ENCODE data around the gene CEND1.

CEND1 gene

GRCh38 chr11:802018-802617 is 12.2 kb upstream of the CEND1 start:
- peaks cover 8% of the 10 kb centered on the region for H3K4me1 ChIP-seq (ENCODE audit: control insufficient read depth, insufficient read depth, low read length)
- no peaks in the 10 kb centered on the region for H3K9me3 ChIP-seq (ENCODE audit: control insufficient read depth, low read length)
- no peak overlapping the region for H3K4me3 ChIP-seq (ENCODE audit: insufficient read depth, low read depth, low read length)
- no peaks in the 10 kb centered on the region for H3K27me3 ChIP-seq (ENCODE audit: control insufficient read depth, insufficient read depth, low read length, poor library complexity, severe bottlenecking)
- peaks cover 8% of the 10 kb centered on the region for H3K36me3 ChIP-seq (ENCODE audit: control insufficient read depth, insufficient read depth, low read length)
- H3K27ac ChIP-seq (ENCODE audit: insufficient read depth, low read depth, low read length, poor library complexity, severe bottlenecking), result no peak overlapping the region
- whole genome bisulfite sequencing, 2 experiments, result 95 to 97% methylated on average over 21 of the region's 21 CpGs

- Histone ChIP-seq H3K36me3 (ENCODE audit: control insufficient read depth, insufficient read depth, low read length) (peaks cover 8% of the 10 kb centered on the region), H3K27ac (ENCODE audit: insufficient read depth, low read depth, low read length, poor library complexity, severe bottlenecking) (no peak overlapping the region), H3K9me3 (ENCODE audit: control insufficient read depth, low read length) (no peaks in the 10 kb centered on the region), H3K4me3 (ENCODE audit: insufficient read depth, low read depth, low read length) (no peak overlapping the region), H3K4me1 (ENCODE audit: control insufficient read depth, insufficient read depth, low read length) (peaks cover 15% of the 10 kb centered on the region), H3K27me3 (ENCODE audit: control insufficient read depth, insufficient read depth, low read length, poor library complexity, severe bottlenecking) (no peaks in the 10 kb centered on the region)
- WGBS, 2 experiments, result 95 to 96% methylated on average over 20 of the region's 20 CpGs
These were observed 11.3 kb upstream of the CEND1 start for GRCh38 chr11:801097-801780.

- Histone ChIP-seq H3K27ac (ENCODE audit: insufficient read depth, low read depth, low read length, poor library complexity, severe bottlenecking) (no peak overlapping the region), H3K9me3 (ENCODE audit: control insufficient read depth, low read length) (no peaks in the 10 kb centered on the region), H3K36me3 (ENCODE audit: control insufficient read depth, insufficient read depth, low read length) (peaks cover 8% of the 10 kb centered on the region), H3K4me3 (ENCODE audit: insufficient read depth, low read depth, low read length) (no peak overlapping the region), H3K4me1 (ENCODE audit: control insufficient read depth, insufficient read depth, low read length) (peaks cover 20% of the 10 kb centered on the region), H3K27me3 (ENCODE audit: control insufficient read depth, insufficient read depth, low read length, poor library complexity, severe bottlenecking) (no peaks in the 10 kb centered on the region)
- WGBS, 2 experiments, result 96% methylated on average over 30 of the region's 30 CpGs
These were observed 10.6 kb upstream of the CEND1 start for GRCh38 chr11:800473-800872.

- H3K4me1 ChIP-seq (ENCODE audit: control insufficient read depth, insufficient read depth, low read length), result peaks cover 21% of the 10 kb centered on the region
- 94 to 95% methylated on average over 32 of the region's 32 CpGs for WGBS, 2 experiments
- H3K4me3 ChIP-seq (ENCODE audit: insufficient read depth, low read depth, low read length), result no peak overlapping the region
- H3K27ac ChIP-seq (ENCODE audit: insufficient read depth, low read depth, low read length, poor library complexity, severe bottlenecking), result no peak overlapping the region
- H3K9me3 ChIP-seq (ENCODE audit: control insufficient read depth, low read length), result no peaks in the 10 kb centered on the region
- H3K27me3 ChIP-seq (ENCODE audit: control insufficient read depth, insufficient read depth, low read length, poor library complexity, severe bottlenecking), result no peaks in the 10 kb centered on the region
- H3K36me3 ChIP-seq (ENCODE audit: control insufficient read depth, insufficient read depth, low read length), result peaks cover 8% of the 10 kb centered on the region
These were observed 9.9 kb upstream of the CEND1 start for GRCh38 chr11:799641-800316.

- Histone ChIP-seq H3K27ac (ENCODE audit: insufficient read depth, low read depth, low read length, poor library complexity, severe bottlenecking) (peak within 1 kb of the TSS; percentile 52), H3K4me3 (ENCODE audit: insufficient read depth, low read depth, low read length) (peak within 1 kb of the TSS; percentile 72), H3K27me3 (ENCODE audit: control insufficient read depth, insufficient read depth, low read length, poor library complexity, severe bottlenecking) (no peaks in the 10 kb centered on the region), H3K9me3 (ENCODE audit: control insufficient read depth, low read length) (no peaks in the 10 kb centered on the region), H3K4me1 (ENCODE audit: control insufficient read depth, insufficient read depth, low read length) (peaks cover 14% of the 10 kb centered on the region), H3K36me3 (ENCODE audit: control insufficient read depth, insufficient read depth, low read length) (peaks cover 8% of the 10 kb centered on the region)
- 9 to 10% methylated on average over 69 of the region's 69 CpGs for WGBS, 2 experiments
These were observed 8.3 kb upstream of the CEND1 start, which contains the start of gene SLC25A22 for GRCh38 chr11:798093-798713. Gene SLC25A22, minus strand, starts transcription at chr11:798281. Its CDS starts 3,275 bp downstream, at chr11:795006.

GRCh38 chr11:797296-798092 is 7.6 kb upstream of the CEND1 start:
- peaks cover 14% of the 10 kb centered on the region for H3K4me1 ChIP-seq (ENCODE audit: control insufficient read depth, insufficient read depth, low read length)
- no peaks in the 10 kb centered on the region for H3K27me3 ChIP-seq (ENCODE audit: control insufficient read depth, insufficient read depth, low read length, poor library complexity, severe bottlenecking)
- no peaks in the 10 kb centered on the region for H3K9me3 ChIP-seq (ENCODE audit: control insufficient read depth, low read length)
- H3K27ac ChIP-seq (ENCODE audit: insufficient read depth, low read depth, low read length, poor library complexity, severe bottlenecking), result peak overlapping the region; percentile 52
- WGBS, 2 experiments, result 0% methylated on average over 57 of the region's 57 CpGs
- H3K36me3 ChIP-seq (ENCODE audit: control insufficient read depth, insufficient read depth, low read length), result peaks cover 15% of the 10 kb centered on the region
- peak overlapping the region; percentile 72 for H3K4me3 ChIP-seq (ENCODE audit: insufficient read depth, low read depth, low read length)

- Histone ChIP-seq H3K4me3 (ENCODE audit: insufficient read depth, low read depth, low read length) (peak overlapping the region; percentile 72), H3K27ac (ENCODE audit: insufficient read depth, low read depth, low read length, poor library complexity, severe bottlenecking) (no peak overlapping the region), H3K27me3 (ENCODE audit: control insufficient read depth, insufficient read depth, low read length, poor library complexity, severe bottlenecking) (no peaks in the 10 kb centered on the region), H3K4me1 (ENCODE audit: control insufficient read depth, insufficient read depth, low read length) (peaks cover 14% of the 10 kb centered on the region), H3K9me3 (ENCODE audit: control insufficient read depth, low read length) (no peaks in the 10 kb centered on the region), H3K36me3 (ENCODE audit: control insufficient read depth, insufficient read depth, low read length) (peaks cover 17% of the 10 kb centered on the region)
- 49 to 50% methylated on average over 18 of the region's 18 CpGs for WGBS, 2 experiments
These were observed 6.8 kb upstream of the CEND1 start for GRCh38 chr11:796565-797295.

- Histone ChIP-seq H3K27ac (ENCODE audit: insufficient read depth, low read depth, low read length, poor library complexity, severe bottlenecking) (no peak overlapping the region), H3K4me1 (ENCODE audit: control insufficient read depth, insufficient read depth, low read length) (peaks cover 18% of the 10 kb centered on the region), H3K4me3 (ENCODE audit: insufficient read depth, low read depth, low read length) (no peak overlapping the region), H3K9me3 (ENCODE audit: control insufficient read depth, low read length) (no peaks in the 10 kb centered on the region), H3K36me3 (ENCODE audit: control insufficient read depth, insufficient read depth, low read length) (peaks cover 15% of the 10 kb centered on the region), H3K27me3 (ENCODE audit: control insufficient read depth, insufficient read depth, low read length, poor library complexity, severe bottlenecking) (no peaks in the 10 kb centered on the region)
- WGBS, 2 experiments, result 51 to 62% methylated on average over 24 to 26 of the region's 26 CpGs
These were observed 6.0 kb upstream of the CEND1 start for GRCh38 chr11:795634-796564.
